ENCODE data around the gene SLC25A10.

Gene SLC25A10

DNA sequence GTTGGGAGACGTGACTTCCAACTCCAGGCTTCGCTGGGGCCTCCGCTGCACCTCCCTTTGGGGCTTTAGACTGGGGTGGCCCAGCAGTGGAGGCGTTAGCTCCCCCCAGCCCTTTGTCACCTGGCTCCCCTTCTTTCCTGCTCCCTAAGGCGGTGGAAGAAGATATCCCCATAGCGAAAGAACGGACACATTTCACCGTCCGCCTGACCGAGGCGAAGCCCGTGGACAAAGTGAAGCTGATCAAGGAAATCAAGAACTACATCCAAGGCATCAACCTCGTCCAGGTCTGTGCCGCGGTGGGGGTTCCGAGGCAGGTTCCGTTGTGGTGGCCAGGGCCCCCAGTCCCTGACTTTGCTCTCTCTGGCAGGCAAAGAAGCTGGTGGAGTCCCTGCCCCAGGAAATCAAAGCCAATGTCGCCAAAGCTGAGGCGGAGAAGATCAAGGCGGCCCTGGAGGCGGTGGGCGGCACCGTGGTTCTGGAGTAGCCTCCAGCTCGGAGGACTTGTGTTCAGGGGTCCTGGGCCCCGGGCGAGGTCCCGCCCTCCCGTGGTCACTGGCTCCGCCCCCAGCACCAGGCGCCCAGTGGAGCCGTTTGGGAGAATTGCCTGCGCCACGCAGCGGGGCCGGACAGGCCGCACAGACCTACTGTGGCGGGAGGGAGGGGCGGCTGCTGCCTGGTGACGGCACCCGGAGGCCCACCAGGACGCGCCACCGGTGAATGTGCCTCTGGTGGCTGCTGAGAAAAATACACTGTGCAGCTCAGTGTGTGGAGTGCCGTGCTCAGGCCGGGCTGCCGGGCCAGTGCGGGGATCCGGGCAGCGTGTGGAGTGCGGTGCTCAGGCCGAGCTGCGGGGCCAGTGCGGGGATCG, 5.1 kb upstream of the SLC25A10 start:
- DNase-seq: no peak

DNA sequence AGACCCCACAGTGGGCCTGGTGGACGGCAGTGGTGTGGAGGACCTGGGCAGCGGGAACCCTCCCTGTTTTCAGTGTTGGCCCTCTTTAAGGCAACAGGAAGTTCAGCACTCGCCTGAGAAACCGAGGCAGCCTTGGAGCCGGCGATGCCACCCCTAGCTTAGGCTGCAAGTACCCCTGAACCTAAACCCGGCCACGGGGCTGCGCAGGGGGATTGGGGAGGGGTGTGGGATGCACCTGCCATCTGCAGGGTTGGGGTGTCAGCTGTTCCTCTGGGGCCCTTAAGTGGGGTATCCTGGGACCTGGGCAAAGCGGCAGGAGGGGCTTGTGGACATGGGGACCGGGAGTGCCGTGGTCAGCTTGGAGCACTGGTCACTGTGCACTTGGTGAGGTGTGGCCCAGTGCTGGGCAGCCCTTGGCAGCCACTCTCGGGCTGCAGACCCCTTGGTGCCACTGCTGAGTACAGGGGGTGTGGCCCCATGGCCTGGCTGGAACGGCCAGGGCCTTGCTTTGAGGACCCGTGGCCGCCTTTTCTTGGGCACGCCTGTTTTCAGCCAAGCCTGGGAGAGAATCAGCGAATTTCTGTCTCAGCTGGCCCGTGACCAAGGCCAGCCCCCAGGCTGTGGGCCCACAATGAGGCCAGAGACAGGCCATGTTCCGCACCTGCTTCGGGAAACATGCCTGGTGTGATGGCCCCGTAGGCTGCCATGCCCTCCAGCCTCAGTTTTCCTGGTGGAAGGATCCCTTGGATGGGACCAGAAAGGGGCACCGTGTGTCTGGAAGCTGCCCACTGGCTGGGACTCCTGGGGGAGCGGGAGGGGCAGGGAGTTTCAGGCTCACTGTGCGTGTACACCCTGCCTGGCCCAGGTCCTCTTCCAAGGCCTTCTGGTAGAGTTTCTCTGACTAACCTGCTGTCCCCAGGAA, 4.1 kb upstream of the SLC25A10 start:
- DNase-seq: no peak

DNA sequence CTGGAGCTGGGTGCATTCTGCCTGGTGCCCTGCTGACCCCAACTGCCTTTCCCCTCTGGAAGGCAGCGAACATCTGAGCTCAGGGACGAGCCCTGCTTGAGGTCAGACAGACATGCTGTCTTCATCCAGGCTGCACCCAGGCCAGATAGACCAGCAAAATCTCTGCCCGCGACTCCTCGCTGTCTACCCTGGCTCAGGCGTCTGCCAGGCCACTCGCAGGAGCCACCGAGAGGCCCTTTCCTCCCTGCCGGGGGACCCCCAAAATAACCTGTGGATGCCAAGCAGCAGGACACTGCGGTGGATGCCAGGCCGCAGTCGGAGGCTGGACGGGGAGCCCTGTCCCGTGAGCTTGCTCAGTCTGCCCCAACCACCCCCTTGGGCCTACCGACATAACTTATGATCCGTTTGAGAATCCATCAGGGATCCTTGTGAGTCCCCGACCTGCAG, 3.3 kb upstream of the SLC25A10 start:
- DNase-seq: no peak

DNA sequence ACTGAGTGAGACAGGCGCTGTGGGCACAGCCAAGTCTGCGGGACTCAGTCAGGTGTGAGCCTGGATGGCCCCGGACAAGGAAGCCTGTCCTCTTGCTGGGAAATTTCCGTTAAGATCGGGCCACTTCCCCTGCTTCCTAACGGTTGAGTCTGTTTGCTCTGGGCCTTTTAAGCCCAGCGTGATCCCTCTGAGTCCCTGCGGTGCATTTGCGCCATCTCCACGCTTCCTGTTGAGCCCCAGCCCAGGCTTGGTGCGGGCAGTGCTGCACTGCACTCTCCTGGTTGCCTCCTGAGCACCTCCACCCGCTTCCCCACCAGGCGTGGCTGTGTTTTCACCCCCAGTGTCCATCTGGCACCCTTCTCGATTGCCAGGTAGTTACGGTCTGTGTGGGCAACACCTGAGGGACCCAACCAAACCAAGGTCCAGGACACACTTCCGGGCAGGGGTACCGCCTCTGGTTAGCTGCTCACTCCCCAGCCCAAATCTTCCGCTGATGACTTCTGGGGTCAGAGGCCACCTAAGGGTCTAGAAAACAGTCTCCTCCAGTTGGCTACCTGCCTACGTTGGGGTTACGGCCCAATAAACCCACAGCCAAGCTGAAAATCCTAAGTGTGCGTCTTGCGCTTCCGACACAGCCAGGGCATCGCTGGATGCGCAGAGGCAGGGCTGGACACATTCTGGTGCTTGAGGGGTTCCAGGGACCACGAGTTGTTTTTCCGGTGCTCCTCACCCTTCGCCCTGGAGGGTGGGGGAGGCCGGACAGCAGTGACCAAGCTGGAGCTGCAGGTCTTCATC, 1.4 kb upstream of the SLC25A10 start:
- DNase-seq: peak in 1 of 2 experiments; percentile 61

DNA sequence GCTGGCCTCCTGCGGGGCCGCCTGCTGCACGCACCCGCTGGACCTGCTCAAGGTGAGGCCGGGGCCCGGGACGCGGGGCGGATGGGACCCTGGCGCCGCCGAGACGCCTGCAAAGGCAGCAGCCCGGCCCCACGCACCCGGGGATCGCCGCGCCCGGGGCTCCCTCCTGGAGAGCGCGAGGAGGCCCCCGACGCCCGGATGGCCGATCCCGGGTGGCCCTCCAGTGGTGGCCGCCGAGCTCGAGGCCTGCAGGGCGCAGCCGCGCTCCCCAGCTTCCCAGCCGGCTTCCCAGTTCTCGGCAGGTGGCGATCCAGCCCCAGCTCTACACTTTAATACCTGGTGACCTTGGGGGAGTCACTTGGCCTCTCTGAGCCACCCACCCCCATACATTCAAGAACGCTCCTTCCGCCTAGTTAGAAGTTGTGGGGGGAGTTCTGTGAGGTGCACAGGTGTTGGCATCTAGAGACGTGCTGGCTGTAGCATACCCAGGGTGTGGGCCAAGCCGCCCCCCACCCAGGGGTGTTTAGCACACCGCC, 452 bp downstream of the SLC25A10 start:
- peak; percentile 73 to 74 for DNase-seq

DNA sequence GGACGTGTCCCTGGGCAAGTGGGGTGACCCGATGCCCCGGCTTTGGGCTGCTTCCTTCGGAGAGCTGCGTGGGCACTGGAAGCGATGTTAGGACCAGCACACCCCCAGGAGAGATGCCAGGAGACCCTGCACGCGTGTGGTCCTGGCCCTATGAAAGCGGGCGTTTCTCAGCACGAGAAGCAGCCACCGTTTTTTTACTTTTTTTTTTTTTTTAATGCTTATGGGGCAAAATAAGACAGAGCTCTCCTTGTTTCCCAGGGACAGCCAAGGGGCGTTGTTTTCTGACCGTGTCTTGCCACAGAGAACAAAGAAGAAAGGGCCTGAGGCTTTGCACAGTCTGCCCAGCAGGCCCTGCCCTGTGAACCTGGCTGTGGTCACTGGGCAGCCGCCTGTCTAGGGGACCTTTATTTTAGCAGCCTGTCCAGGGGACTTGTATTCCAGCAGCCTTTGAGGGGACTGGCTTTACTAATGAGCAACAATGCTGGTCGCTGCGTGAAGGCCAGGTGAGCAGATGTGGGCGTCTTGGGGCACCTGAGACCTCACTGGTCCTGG, 996 bp downstream of the SLC25A10 start:
- no peak for DNase-seq

DNA sequence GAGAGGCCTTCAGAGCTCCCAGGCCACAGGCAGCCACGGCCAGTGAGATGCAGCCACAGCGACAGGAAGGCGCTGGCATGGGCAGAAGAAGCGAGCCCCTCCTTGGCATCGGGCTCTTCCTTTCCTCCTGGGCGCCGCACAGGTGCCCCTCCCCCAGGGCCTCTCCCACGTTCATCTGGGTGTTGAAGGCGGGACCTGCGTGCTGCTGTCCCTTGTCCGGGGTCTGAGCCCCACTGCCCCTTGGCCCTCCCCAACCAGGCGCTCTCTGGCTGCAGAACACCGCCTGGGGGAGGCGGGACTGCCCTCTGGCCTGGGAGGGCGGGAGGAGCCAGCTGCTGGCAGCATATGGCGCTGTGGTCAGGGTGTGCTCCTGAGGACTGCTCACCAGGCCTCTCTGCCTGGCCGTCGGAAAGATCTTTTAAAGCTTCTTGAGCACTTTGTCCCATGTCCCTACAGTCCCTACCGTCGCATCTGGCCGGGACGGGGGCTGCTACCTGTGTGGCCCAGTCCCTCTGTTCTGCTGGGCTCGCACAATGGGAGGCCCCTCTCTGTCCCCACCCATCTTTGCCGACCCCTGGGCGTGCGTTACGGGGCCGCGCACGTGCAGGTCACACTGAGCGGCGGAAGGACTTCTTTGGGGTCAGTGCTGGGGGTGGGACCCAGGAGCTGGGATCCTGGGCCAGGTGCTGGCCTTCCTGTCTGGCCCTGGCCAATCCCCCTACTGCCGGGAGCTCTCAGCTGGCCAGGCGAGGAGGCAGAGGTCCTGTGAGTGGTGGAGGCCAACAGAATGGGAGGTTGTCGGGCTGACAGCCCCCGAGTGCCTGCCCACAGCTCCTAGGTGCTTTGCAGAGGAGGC, 1.7 kb downstream of the SLC25A10 start:
- no peak for DNase-seq

DNA sequence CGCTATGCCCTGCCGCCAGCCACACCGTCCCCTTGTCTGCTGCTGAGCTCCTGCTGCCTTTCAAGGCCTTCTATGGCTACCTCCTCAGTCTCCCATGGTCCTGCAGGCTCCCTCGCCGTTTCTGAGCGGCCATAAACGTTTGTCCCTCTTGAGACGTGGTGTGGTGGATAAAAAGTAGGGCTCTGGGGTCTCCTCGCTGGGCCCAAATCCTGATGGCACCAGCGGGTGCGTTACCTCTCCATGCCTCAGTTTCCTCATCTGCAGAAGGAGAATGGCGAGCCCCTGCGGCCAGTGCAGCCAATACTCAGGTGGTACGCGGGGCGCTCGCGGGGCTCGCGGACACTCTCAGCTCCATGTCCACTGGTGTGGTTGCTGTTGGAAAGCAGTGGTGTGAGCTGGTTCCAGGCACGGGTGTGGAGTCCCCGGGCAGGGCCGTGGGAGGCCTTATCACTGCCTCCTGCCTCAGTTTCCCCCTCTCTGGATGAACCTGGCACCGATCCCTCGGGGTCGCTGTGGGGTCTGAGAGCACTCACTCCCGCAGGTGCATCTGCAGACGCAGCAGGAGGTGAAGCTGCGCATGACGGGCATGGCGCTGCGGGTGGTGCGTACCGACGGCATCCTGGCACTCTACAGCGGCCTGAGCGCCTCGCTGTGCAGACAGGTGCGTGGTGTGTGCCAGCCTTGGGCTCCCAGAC, 2.5 kb downstream of the SLC25A10 start:
- DNase-seq: no peak

DNA sequence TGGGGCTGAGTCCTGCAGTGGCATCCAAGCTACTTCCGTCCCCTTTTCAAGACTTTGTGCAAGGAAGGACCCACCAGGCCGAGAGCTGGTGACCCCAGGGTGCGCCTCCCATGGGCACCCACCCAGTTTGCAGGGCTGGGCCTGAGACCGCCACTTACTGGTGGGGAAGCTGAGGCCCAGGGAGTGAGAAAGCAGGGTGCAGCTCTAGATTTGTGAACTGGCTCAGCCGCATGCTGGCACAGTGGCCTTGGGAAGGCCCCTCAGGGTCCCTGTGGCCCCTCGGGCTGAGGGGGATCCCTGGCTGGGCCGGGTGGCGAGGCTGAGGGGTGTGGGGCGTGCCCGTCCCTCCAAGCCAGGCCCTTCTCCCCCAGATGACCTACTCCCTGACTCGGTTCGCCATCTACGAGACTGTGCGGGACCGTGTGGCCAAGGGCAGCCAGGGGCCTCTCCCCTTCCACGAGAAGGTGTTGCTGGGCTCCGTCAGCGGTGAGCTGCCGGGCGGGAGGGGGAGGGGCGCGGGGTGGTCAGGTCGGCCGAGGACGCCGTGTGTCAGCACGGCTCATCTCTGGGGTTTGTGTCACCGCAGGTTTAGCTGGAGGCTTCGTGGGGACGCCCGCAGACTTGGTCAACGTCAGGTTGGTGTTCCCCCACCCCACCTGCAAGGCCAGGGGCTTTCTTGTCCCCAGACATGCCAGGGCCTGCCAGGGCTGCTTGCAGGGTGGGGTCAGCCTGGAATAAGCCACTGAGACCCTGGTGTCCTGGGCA, 3.2 kb downstream of the SLC25A10 start:
- DNase-seq: no peak

DNA sequence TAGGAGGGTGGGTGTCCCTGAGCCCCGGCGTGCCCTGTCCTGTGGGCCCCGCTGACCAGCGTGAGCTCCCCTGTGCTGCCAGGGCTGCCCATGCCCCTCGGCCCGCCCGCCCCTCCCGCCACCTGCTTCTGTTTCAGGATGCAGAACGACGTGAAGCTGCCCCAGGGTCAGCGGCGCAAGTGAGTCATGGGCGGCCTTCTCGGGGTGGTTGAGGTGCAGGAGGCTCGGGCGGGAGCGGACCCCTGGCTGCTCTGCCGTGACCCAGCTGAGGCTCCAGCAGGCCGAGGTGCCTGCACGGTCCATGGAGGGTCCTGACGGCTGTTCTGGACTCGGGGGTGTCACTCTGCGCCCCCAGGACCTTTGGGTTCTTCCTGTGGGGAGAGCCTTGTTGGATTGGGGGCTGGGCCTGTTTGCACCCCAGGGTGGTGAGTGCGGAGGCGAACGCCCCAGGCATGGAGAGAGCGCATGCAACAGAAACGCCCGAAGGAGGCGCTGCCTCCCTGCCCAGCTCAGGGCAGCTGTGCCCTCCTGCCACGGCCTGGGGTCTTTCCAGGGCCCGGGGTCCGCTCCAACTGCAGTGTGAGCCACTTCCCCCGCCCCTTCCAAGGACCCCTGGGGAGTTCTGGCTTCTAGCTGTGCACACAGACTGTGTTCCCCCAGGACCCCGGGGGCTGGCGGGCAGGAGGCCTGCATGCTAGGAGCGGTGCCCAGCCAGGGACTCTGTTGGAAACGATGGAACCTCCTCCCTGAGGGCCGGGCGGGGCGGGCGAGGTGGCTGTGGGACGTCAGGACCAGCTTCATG, 4.0 kb downstream of the SLC25A10 start:
- DNase-seq: no peak

DNA sequence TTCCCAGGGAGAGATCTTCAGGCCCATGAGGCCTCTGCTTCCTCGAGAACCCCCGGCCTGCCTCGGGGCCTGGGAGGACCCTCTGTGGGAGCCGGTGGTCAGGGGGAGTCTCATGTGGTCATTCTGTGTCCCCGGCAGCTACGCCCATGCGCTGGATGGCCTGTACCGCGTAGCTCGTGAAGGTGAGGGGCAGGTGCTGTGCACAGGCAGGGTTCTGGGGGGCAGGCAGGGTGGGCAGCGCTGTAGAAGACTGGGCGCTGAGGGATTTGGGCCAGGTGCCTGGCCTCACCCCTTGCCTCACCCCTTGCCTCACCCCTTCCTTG, 4.6 kb downstream of the SLC25A10 start:
- no peak for DNase-seq

DNA sequence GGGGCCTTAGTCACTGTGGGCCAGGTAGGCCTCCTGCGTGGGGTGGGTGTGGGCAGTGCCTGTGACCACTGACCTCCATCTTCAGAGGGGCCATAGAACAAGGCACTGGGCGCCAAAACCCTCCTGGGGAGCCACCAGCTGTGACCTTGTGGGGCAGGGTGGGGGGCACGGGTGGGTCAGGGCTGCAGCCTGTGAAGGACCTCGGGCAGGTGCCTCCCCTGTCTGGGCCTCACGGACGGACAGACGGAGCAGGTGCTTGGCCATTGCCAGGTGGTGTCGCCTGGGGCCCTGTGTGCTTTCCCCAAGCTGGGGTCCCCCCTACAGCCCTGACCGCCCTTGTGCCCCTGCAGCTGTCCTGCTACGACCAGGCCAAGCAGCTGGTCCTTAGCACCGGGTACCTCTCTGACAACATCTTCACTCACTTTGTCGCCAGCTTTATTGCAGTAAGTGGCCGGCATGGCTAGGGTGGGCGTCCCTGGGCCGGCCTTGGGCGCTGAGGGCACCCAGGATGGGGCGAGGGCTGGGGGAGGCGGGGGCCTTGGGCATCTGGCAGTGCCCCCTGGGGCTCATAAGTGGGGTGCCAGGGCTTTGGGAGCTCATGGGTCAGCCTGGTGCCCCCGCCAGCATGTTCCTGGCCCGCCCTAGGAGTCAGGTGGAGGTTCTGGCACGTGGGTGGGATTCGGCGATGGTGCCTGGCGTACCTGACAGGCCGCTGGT, 5.1 kb downstream of the SLC25A10 start:
- DNase-seq: no peak

DNA sequence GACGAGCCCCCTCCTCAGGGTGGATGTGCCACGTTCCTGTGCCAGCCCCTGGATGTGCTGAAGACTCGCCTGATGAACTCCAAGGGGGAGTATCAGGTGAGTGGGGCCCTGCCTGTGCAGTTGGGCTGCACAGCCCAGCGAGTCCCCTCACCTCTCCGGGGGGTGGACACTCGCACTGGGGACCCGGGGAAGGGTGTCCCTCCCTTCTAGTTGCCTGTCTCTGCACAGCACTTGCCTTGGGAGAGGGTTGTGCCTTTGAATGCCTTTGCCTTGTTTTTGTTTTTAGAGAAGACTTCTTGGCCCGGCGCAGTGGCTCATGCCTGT, 5.6 kb downstream of the SLC25A10 start:
- no peak for DNase-seq

DNA sequence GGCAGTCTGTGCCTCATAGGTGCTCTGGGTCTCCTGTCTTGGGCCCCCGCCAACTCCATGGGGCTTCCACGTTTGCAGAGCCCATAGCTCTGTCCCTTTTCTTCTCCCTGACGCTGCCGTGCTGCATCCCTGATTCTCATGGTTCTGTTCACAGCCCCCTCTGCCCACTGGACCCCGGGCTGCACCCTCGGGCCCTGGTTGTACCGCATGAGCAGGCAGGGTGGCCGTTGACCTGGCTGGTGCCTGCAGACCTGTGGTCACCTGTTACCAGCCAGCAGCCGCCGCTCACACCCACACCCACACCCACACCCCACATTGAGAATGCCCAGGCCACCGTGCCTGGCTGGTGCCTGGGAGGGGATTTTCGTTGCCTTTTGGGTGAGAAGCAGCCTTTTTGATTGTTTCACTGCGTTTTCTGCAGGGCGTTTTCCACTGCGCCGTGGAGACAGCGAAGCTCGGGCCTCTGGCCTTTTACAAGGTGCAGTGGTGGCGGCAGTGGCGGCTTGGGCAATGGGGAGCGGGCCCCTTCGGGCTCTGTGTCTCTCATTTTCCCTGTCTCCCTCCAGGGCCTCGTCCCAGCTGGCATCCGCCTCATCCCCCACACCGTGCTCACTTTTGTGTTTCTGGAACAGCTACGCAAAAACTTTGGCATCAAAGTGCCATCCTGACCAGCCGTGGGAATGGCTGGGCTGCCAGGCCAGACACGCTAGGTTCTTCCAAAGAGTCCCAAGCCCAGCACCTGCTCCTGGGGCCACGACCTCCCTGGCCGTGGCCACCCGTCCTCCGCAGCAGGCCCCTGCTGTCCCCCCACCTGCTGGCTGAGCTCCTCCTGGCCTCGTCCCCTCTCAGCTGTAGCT, 7.6 kb downstream of the SLC25A10 start:
- DNase-seq: no peak

DNA sequence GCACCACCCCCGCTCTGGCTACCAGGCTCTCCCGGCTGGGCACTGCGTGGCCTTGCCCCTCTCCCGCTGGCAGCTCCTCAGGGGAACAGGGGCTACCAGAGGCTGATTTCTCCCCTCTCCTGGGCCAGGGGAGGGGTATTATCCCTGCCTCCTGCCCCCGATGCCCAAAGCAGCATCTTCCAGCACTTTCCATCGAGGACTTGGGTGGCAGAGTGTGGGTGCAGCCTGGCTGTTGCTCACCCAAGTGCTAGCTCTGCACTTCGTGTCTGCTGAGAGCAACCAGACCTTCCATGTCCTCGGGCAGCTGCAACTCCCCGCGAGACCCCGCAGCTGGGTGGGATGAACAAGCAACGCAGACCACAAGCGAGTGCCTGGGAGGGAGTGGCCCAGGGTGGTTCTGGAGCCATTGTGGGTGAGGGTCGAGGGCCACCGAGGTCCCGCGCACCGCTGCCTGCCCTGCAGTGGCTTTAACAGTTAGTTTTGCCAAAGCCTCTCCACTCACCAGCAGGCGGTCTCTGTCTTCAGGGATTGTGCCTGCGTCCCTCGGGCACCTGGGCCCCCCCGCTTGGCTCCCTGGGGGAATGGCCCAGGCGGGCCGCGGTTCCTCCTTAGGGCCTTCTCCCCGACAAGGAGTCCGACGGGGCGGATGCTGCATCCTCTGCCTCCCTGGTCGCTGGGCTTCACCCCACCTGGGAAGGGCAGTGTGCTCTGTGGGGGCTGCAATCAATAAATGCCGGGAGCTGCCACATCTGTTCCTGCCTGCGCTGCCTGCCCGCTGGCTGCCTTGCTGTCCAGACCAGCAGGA, 8.4 kb downstream of the SLC25A10 start:
- no peak for DNase-seq

DNA sequence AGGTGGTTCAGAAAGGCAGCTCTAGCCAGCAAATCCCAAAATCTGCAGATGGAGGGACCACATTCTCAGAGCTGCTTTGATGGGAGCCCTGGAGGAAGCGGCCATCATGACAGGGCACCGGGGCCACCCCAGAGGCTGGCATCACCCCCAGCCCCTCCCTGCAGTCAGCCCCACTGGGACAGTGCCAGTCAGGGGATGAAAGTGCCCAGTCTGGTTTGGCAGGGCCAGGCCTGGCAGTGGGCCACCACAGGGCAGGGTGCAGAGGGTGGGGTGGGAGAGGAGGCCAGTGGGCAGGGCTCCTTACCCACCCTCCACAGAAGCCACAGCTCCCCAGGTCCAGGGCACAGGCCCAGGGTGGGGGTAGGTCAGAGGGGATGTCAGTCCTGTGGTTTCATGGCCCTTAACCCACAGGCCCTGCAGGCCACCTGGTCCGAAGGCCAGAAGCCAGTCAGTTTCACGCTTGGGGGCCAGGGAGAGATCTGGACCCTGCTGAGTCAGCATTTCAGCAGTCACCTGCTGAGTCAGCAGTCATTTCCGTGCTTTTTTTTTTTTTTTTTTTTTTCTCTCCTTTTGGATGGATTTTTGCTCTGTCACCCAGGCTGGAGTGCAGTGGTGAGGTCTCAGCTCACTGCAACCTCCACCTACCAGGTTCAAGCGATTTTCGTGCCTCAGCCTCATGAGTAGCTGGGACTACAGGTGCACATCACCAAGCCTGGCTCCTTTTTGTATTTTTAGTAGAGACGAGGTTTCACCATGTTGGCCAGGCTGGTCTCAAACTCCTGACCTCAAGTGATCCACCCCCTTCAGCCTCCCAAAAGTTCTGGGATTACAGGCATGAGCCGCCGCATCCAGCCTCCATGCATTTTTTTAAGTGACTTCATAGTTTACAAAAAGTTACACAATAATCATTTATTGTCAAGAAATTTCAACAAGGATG, 10.4 kb downstream of the SLC25A10 start:
- DNase-seq: no peak
